RCC 7860 (cell line): ENCODE results near the gene SYNDIG1.

Source experiments
- DNase-seq: peaks from one replicate; pipeline ENCODE4 v3.0.0-alpha.2; 2015; ENCODE audit warnings: low spot score
- FAIRE-seq: peaks from 2 replicates; lab custom pipeline; 2012; peaks lifted over from hg19 to GRCh38; lab: Jason Lieb, UNC

The SYNDIG1 gene

GRCh38 chr20:24649787-24650490, 180.5 kb downstream of the SYNDIG1 start:
- FAIRE-seq (no peak), DNase-seq (no peak)

- FAIRE-seq (peak; percentile 97), DNase-seq (peak; percentile 93)
Measured at GRCh38 chr20:24651171-24651975, 181.9 kb downstream of the SYNDIG1 start.

DNA sequence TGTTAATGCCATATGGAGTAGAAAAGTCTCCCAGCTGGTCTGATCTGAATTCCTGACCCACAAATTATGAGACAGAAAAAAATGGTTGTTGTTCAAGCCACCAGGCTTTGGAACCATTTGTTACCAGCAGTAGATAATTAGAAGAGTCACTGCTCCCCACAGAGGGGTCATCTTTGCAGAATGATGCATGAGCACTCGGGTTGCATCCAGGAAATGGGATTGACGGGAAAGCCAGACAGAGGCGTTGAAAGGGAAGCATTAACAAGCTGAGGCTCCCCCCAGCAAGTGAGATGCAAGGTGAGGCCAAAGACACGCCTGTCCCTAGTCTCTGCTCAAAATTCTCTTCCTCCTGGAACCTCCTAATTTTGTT, 182.5 kb downstream of the SYNDIG1 start:
- FAIRE-seq (no peak), DNase-seq (no peak)

- FAIRE-seq (peak; percentile 84), DNase-seq (peak; percentile 91)
Measured at GRCh38 chr20:24653306-24653705, 183.9 kb downstream of the SYNDIG1 start.

- FAIRE-seq: no peak
- DNase-seq: no peak
Measured at GRCh38 chr20:24654425-24654824, 185.0 kb downstream of the SYNDIG1 start.

DNA sequence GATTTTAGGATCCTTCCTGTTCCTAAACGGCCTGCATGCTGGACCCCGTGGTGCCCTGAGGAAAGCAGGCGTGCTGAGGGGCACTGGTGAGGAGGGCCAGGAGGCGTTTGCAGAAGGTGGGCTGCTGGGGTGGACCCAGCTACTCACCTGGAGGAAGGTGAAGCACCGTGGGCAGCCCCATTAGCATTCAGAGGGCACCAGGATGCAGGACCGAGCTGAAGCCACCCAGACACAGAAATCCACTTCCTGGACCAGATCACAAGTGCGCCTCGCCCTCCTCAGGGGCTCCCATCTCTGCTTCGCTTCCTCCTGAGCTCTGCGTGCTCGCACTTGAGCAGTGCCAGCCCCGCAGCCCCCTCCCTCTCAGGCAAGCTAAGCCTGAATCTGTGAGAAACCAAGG, 187.0 kb downstream of the SYNDIG1 start:
- no peak for FAIRE-seq
- no peak for DNase-seq

DNA sequence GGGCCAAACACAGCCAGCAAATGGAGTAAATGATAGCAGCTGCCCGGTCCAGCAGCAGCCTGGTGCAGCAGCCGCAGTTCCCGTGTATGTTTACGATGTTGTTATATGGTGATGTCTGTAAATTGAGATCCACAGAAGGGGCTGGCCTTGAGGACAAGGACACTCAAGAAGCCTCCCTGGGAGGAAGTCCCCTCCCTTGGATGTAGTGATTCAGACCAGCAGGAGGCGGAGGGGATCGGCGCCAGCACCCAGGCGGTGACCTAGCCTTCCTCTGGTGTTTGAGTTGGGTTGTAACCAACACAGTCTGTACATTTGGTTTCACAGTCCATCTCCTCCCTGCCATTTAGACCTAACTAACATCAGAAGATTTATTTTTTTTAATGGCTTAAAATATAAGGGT, 187.8 kb downstream of the SYNDIG1 start:
- peak; percentile 24 for DNase-seq

DNA sequence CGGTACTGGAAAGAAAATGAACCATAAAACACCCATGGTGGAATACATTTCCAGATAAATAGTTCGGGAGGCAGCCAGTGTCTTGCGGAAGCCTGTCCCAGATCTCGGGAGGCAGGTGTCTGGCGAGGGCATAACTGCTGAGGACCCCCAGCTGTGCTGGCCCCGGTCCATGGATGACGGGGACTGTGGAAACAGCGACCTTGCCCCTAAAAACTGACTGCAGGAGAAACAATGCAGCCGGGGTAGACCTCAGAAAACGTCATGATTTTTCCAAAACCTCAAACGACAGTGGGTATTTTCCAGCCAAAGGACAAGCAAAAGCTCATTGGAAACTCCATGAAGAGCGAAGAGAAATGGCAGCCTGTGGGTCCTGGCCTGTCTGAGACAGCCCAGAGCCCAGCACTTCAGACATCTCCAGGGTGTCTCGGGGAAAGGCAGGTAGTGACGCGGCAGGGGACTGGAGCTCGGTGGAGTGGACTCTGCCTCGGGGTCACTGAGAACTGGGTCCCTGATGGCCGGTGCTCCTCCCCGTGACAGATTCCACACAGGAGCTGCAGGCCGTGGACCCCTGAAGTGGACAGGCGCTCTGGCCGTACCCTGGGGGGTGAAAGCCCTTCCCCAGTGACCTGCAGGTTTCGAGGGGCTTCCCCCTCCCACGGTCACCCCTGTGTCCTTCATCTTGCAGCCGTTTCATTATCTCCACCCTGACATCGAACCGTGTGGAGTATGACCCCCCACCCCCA, 188.6 kb downstream of the SYNDIG1 start:
- DNase-seq (no peak), FAIRE-seq (no peak)

More for the DNA sequence above, 187.8 kb downstream of the SYNDIG1 start:
- FAIRE-seq: no peak

DNA sequence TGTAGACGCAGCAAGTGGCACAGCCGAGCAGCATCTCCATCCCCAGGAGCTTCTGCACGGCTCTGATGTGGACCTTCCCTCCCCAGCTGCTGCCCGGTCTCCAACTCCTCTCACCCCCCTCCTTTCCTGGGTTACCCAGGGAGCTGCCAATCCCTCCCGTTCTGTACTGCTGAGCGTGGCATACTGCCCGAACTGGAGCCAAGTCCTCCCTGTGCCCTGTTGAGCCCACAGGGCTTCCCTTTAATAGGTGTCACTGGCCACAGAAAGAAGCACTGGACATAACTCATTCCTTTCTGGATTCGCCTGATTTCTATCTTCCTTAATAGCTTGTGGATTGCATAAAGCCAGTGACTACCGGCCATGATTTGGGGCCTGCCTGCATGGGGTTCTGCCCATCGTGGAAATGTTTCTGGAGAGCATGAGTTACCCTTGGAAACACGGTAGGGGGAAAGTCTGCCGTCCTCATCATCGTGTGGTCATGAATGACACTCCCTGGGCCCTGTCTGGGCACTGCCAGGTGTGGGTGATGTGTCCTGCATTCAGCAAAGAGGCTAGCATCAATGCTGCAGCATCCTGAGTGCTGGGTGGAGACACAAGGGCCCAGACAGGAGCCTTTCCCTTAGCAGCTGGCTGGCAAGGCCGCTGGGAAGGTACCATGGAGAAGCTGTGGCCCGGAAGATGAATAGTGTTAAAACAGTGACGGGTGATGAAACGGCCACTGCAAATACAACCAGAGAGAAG, 189.7 kb downstream of the SYNDIG1 start:
- DNase-seq (no peak), FAIRE-seq (no peak)

- FAIRE-seq: no peak
- no peak for DNase-seq
Measured at GRCh38 chr20:24659835-24660234, 190.4 kb downstream of the SYNDIG1 start.

DNA sequence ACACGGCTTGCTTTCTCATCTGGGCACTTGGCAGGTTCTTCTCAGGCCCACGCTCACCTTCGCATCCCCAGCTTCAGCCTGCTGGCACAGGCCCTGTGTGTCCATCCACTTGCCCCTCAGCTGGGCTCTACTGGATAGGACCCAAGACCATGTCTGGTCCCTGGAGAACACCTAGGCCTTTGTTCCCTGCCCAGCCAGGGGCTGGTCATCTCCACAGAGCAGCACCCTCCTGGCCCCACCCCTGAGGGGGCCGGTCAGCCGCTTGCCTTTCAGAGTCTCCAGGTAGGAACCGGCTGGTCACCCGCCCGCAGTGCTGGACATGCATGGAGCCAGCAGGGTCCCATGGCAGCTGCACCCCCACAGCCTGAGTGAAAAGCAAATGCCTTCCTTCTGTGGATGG, 191.2 kb downstream of the SYNDIG1 start:
- FAIRE-seq: no peak
- DNase-seq: no peak

DNA sequence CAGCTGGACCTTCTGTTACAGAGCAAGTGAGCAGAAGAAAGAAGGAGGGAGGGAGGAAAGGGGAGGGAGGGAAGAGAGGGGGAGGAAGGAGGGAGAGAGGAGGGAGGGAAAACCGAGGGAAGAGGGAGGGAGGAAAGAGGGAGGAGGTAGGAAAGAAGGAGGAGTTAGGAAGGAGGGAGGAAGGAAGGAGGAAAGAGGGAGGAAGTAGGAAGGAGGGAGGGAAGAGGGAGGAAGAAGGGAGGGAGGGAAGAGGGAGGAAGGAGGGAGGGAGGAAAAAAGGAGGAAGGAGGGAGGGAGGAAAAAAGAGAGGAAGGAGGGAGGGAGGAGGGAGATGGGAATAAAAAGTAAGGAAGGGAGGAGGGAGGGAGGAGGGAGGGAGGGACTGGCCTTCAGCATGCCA, 191.8 kb downstream of the SYNDIG1 start:
- no peak for FAIRE-seq

GRCh38 chr20:24662322-24662721, 192.9 kb downstream of the SYNDIG1 start:
- DNase-seq (no peak), FAIRE-seq (no peak)

More for the DNA sequence above, 191.8 kb downstream of the SYNDIG1 start:
- DNase-seq: no peak

- DNase-seq (no peak), FAIRE-seq (no peak)
Measured at GRCh38 chr20:24662752-24663365, 193.4 kb downstream of the SYNDIG1 start.

DNA sequence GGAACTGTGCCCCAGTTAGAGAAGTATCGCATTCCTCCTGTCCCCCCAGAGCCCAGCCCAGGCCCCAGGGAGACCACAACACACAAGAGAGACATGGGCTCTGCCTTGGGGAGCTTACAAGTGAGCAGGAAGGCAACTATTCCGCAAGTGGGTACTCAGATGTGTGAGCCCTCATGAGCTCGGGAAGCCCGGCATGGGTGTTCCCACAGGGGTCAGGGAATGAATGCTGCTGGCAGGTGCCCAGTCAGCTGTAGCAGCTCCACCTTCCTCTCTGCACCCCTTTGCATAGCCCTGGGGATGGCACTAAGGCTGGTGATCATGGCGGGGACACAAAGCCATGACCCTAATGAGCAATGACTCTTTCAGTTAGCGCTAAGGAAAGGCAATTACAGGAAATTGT, 194.1 kb downstream of the SYNDIG1 start:
- no peak for FAIRE-seq
- DNase-seq: no peak

DNA sequence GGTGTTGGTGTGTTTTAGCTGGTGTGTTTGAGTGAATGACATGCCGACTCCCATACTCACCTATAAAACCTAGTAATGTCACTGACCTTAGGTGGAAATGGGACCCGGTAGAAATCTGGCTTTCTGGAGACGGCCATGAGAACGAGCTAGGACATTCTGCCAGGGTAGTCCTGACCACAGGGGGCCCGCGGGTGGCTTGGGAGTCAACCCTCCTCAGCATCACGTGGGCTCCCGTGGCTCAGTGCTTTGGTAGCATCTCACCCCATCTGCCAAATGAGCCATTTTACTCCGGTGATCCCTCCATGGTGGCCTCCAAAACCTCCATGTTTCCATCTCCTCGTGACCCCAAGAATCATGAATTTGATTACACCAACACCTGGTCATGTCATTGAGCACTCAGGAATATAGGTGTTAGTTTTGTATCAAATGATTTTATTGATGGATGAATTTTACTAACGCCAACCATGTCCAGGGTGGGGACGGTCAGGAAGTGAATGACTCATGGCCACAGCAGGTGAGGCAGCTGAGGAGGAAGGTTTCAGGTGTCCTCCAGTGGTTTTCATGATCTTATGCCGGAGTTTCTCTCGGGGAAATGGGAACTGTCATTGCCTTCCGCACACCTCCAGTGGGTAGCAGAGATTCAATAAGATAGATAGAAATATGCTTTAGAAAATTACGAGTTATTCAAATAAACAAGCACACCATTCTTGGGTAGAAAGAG, 195.0 kb downstream of the SYNDIG1 start:
- no peak for FAIRE-seq
- no peak for DNase-seq

GRCh38 chr20:24665196-24665595, 195.8 kb downstream of the SYNDIG1 start:
- DNase-seq: no peak
- FAIRE-seq: no peak

DNA sequence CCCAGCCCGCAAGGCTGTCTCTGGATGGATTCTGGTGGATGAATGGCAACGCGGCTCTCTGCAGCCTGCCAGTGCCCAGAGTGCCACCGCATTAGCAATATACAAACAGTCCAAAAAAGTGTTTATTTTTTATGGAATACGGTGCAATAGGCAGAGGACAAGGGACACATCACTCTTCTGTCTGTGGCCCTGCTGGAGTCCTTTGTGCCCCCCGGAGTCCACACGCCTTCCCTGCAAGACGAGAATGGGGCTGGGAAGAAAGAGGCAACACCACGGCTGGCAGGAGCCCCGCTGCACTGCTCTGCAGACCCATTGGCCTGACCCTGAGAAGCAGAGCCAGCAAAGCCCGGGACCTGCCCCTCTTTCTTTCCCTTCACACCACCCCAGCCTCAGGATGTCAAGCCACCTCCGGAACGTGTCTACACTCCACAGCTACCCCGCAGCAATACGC, 196.3 kb downstream of the SYNDIG1 start:
- FAIRE-seq: no peak
- DNase-seq: no peak

DNA sequence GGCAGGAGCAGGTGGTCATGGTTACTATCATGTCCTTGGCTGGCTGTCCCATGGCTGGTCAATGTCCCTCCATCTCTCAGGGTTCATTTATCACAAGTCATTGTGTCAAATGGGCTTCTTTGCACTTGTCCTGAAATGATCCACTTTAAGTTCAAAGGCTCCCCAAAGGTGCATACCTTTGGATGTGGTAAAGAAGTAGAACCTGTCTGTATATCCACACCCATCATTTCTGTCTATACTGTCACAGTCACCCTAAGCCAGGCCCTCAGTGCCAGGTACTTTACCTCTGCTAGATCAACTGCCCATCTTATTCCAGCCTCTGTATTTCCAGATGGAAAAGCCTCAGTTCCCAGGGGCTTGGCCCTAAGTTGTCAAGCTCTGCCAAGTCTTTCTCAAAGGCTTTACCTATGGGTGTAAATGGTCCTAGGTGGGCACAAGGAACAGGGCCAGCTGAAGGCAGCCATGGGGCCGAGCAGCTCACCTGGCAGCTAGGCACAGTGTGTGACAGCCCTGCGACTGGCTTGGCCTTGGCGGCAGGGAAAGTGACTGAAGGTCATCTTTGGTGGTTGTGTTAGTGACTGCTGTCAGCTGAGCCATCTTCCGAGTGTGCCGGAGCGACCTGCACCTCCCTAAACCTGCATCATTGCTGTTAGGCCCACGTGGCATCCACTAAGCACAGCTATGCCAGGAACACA, 198.4 kb downstream of the SYNDIG1 start:
- FAIRE-seq (no peak), DNase-seq (no peak)
